Peyer's patch (tissue), 4 donors: ENCODE data around the gene HLA-C.

ENCODE experiments used
- CTCF ChIP-seq, 6 experiments: fragments of 450-650 bp in 4 of 6; fragments of 200-600 bp in 2 of 6; sonication (generic) in 1 of 6; IDR thresholded peaks; one replicate each; pipeline ENCODE4 v1.5.1; 2017 to 2019; ENCODE audit warnings: antibody characterized with exemption in 6 of 6, mild to moderate bottlenecking in 3 of 6, moderate library complexity in 1 of 6
- POLR2A ChIP-seq, 2 donors: fragments of 450-650 bp; IDR thresholded peaks; one replicate each; pipeline ENCODE4 v1.5.1; 2017; ENCODE audit warnings: antibody characterized with exemption in 2 of 2, mild to moderate bottlenecking in 2 of 2, moderate library complexity in 2 of 2

GRCh38 chr6:31321005-31321707, 49.3 kb upstream of the HLA-C start:
- TF ChIP-seq CTCF (IDR thresholded peaks at IDR 0.05) (no peak), POLR2A (IDR thresholded peaks at IDR 0.05) (no peak)
